ENCODE data around the gene ME2. TPM values are rescaled to one million over a fixed set of nuclear protein-coding genes. Genes with fewer than 3 reads are reported as not detected.

ME2 gene
- total and polyA plus RNA-seq, 11 donors = 24.5 to 91.3 (median 71.1) TPM

DNA sequence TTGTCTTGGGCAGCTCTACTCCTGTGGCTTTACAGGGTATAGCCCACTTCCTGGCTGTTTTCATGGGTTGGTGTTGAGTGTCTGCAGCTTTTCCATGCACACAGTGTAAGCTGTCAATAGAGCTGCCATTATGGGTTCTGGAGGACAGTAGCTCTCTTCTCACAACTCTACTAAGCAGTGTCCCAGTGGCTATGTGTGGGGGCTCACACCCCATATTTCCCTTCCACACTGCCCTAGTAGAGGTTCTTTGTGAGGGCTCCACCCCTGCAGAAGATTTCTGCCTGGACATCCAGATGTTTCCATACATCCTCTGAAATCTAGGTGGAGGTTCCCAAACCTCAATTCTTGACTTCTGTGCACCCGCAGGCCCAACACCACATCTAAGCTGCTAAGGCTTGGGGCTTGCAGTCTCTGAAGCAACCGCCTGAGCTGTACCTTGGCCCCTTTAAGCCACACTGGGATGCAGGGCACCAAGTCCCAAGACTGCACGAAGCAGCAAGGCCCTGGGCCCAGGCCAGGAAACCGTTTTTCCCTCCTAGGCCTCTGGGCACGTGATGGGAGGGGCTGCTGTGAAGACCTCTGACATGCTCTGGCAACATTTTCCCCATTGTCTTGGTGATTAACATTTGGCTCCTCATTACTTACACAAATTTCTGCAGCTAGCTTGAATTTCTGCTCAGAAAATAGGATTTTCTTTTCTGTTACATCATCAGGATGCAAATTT is 98.3 kb downstream of the ME2 start:
- 85 to 97% (median 93%) methylated on average over 5 of the region's 5 CpGs for WGBS, 4 donors
- Histone ChIP-seq H3K27ac (no peak overlapping the region), H3K36me3 (peaks cover 0 to 70% (median 61%) of the 10 kb centered on the region in 9 donors), H3K4me1 (peaks cover 0 to 10% (median 0%) of the 10 kb centered on the region in 12 donors), H3K4me3 (no peak overlapping the region), H3K27me3 (no peaks in the 10 kb centered on the region), H3K9me3 (peaks cover 0 to 10% (median 0%) of the 10 kb centered on the region in 12 donors)
- intact Hi-C loops (cut with DNase I) = loop anchor here in 3 of 10 donors (5.0 to 10.0 kb wide), 3 partner anchors 48 to 78 kb away; no protein-coding TSS in a partner anchor
- TF ChIP-seq, protein P1, sequence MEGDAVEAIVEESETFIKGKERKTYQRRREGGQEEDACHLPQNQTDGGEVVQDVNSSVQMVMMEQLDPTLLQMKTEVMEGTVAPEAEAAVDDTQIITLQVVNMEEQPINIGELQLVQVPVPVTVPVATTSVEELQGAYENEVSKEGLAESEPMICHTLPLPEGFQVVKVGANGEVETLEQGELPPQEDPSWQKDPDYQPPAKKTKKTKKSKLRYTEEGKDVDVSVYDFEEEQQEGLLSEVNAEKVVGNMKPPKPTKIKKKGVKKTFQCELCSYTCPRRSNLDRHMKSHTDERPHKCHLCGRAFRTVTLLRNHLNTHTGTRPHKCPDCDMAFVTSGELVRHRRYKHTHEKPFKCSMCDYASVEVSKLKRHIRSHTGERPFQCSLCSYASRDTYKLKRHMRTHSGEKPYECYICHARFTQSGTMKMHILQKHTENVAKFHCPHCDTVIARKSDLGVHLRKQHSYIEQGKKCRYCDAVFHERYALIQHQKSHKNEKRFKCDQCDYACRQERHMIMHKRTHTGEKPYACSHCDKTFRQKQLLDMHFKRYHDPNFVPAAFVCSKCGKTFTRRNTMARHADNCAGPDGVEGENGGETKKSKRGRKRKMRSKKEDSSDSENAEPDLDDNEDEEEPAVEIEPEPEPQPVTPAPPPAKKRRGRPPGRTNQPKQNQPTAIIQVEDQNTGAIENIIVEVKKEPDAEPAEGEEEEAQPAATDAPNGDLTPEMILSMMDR (IDR thresholded peaks at IDR 0.05) = no peak
- no peak for TF ChIP-seq POLR2A (IDR thresholded peaks at IDR 0.05)
- DNase-seq (no peak), ATAC-seq (no peak)

- ATAC-seq (no peak), DNase-seq (no peak)
- H3K4me3 ChIP-seq = no peak overlapping the region
- no peak overlapping the region for H3K27ac ChIP-seq
- peaks cover 0 to 10% (median 0%) of the 10 kb centered on the region in 12 donors for H3K9me3 ChIP-seq
- whole genome bisulfite sequencing, 4 donors = 88 to 98% (median 92%) methylated on average over 1 of the region's 1 CpG
- no peaks in the 10 kb centered on the region for H3K27me3 ChIP-seq
- peaks cover 0 to 5% (median 0%) of the 10 kb centered on the region in 12 donors for H3K4me1 ChIP-seq
- peaks cover 0 to 66% (median 54%) of the 10 kb centered on the region in 9 donors for H3K36me3 ChIP-seq
- TF ChIP-seq POLR2A (IDR thresholded peaks at IDR 0.05) = no peak
- TF ChIP-seq, protein P1 (IDR thresholded peaks at IDR 0.05) = no peak
- intact Hi-C loops (cut with DNase I) = no loop called here
Observed at GRCh38 chr18:50981381-50981780, 102.5 kb downstream of the ME2 start.

DNA sequence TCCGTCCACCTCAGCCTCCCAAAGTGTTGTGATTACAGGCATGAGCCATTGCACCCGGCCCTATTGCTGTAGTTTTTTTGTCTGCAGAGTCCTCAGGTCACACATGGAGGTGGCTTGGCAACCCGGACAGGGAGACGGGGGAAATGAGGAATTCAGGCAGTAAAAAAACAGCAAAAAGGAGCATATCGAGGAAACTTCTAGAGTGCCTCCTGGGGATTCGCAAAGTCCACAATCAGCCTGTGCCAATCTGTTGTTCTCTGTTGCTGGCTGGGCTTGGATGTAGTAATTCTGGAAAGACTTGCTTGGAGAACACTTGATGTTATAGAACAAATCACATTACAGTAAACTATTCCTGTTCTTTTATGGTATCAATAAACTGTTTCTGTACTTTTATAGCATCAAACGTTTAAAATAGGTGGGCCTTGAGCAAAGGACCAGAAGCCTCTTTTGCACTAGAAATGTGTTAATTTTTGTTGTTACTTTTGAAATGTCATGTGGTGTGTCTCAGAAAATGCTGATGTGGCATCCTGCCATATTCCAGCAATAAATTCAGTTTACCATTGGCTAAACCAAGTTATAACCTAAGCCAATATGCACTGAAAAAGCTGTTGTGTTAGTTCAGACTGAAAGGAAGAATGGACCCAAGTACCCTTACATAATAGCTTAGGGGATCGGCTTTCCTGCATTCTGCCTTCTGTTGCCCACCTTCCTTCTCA is 103.3 kb downstream of the ME2 start:
- H3K9me3 ChIP-seq = peaks cover 0 to 5% (median 0%) of the 10 kb centered on the region in 12 donors
- intact Hi-C loops (cut with DNase I) = no loop called here
- WGBS, 4 donors = 86 to 90% (median 88%) methylated on average over 8 of the region's 8 CpGs
- DNase-seq = no peak
- peaks cover 0 to 64% (median 46%) of the 10 kb centered on the region in 9 donors for H3K36me3 ChIP-seq
- no peak for ATAC-seq
- peaks cover 0 to 11% (median 0%) of the 10 kb centered on the region in 12 donors for H3K4me1 ChIP-seq
- no peak overlapping the region for H3K4me3 ChIP-seq
- TF ChIP-seq POLR2A (IDR thresholded peaks at IDR 0.05) = no peak
- TF ChIP-seq, protein P1 (IDR thresholded peaks at IDR 0.05) = no peak
- no peak overlapping the region for H3K27ac ChIP-seq
- H3K27me3 ChIP-seq = no peaks in the 10 kb centered on the region

GRCh38 chr18:50982802-50983179 is 103.9 kb downstream of the ME2 start:
- WGBS, 4 donors = 92 to 99% (median 95%) methylated on average over 3 of the region's 3 CpGs
- peaks cover 0 to 64% (median 41%) of the 10 kb centered on the region in 9 donors for H3K36me3 ChIP-seq

More at GRCh38 chr18:50982802-50983179, 103.9 kb downstream of the ME2 start:
- Histone ChIP-seq H3K4me1 (peaks cover 0 to 11% (median 0%) of the 10 kb centered on the region in 12 donors), H3K9me3 (no peaks in the 10 kb centered on the region), H3K4me3 (no peak overlapping the region), H3K27ac (no peak overlapping the region), H3K27me3 (no peaks in the 10 kb centered on the region)
- intact Hi-C loops (cut with DNase I) = no loop called here
- ATAC-seq = no peak
- TF ChIP-seq, protein P1 (IDR thresholded peaks at IDR 0.05) = peak in 5 of 12 donors; percentile 5 to 28 (median 16)
- no peak for TF ChIP-seq POLR2A (IDR thresholded peaks at IDR 0.05)
- DNase-seq = no peak
